Measurements from ENCODE around the gene PHYKPL. TPM values are rescaled to one million over a fixed set of nuclear protein-coding genes. Genes with fewer than 3 reads are reported as not detected.
A peak's percentile ranks its signal among the peaks of the same experiment; 100 is the strongest.

Gene PHYKPL
- total and polyA plus RNA-seq, 2 of the 13 experiments (the other 11 are each of a cell fraction or from before 2014, with no cell fraction given): 18.0 to 78.6 TPM

DNA sequence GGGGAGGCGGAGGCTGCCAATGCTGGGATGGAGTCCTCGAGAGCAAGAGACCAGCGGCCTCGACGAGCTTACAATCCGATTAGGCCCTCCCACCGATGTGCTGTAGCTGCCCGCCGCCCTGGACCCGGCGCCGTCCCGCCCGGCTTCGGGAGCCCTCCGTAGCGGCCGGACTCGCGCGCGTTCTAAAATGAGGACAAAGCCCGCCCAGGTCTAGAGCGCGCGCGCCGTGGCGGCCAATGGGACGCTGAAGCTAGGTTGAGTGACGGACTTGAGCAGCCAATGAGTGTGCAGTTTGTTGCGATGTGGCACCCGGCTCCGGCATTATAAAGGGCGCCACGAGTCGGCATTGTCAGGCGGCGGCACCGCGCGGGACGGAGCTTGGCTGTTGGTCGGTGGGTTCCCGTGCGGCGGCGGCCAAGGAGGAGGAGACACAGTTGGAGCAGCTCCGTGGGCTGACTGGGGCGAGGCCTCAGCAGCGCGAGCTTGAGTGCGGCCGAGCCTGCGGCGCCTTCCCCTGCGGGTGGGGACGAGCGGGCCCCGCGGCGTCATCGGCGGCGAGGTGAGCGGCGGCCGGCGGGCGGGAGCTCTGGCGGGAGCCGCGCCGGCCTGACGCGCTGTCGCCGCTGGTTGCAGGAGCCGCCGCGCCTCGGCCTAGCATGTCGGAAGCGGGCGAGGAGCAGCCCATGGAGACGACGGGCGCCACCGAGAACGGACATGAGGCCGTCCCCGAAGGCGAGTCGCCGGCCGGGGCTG, 28.2 kb downstream of the PHYKPL start, which contains the start of gene HNRNPAB (continued):
- TF ChIP-seq ZNF556 (CRISPR knock-in tag; IDR thresholded peaks at IDR 0.05; ENCODE audit: borderline replicate concordance) (peak; percentile 56), ZNF891 (CRISPR knock-in tag; IDR thresholded peaks at IDR 0.05) (peak; percentile 96), DR1 (CRISPR knock-in tag; IDR thresholded peaks at IDR 0.05) (peak; percentile 95), ETV6 (CRISPR knock-in tag; conservative IDR thresholded peaks at IDR 0.05) (peak; percentile 22; the same call in 1 of the 2 replicates), EHMT2 (IDR thresholded peaks at IDR 0.05; ENCODE audit: borderline replicate concordance, low read depth, low read length) (no peak), GATA4 (IDR thresholded peaks at IDR 0.05; ENCODE audit: borderline replicate concordance, low read depth) (peak; percentile 92), GLI4 (CRISPR knock-in tag; IDR thresholded peaks at IDR 0.05; ENCODE audit: borderline replicate concordance) (peak; percentile 20; the same call in 1 of the 2 replicates), MTF1 (CRISPR knock-in tag; IDR thresholded peaks at IDR 0.05) (0 out of 2 replicates have a peak, but pooled peaks have one; percentile 25), HNRNPL (IDR thresholded peaks at IDR 0.05; ENCODE audit: low read depth, low read length) (0 out of 2 replicates have a peak, but pooled peaks have one; percentile 60), TAF1 (CRISPR knock-in tag; IDR thresholded peaks at IDR 0.05) (peak; percentile 94), BORCS8-MEF2B (CRISPR knock-in tag; IDR thresholded peaks at IDR 0.05) (peak; percentile 94), TGIF2 (CRISPR knock-in tag; IDR thresholded peaks at IDR 0.05) (0 out of 2 replicates have a peak, but pooled peaks have one; percentile 44), KDM5B (CRISPR knock-in tag; IDR thresholded peaks at IDR 0.05; ENCODE audit: borderline replicate concordance) (peak; percentile 88; the same call in 1 of the 2 replicates), ZNF468 (CRISPR knock-in tag; IDR thresholded peaks at IDR 0.05) (0 out of 2 replicates have a peak, but pooled peaks have one; percentile 21), POLR2A (IDR thresholded peaks at IDR 0.05; ENCODE audit: insufficient read depth in 1 of 2, low read depth in 2 of 2, low read length in 2 of 2) (peak in 1 of 2 experiments; percentile 100; a peak in 2 of 4 replicates), SATB2 (CRISPR knock-in tag; IDR thresholded peaks at IDR 0.05) (peak; percentile 84; the same call in 1 of the 2 replicates), ZNF225 (CRISPR knock-in tag; IDR thresholded peaks at IDR 0.05) (peak; percentile 93), ELF4 (CRISPR knock-in tag; IDR thresholded peaks at IDR 0.05; ENCODE audit: borderline replicate concordance) (no peak)
- TF ChIP-seq, protein P1, sequence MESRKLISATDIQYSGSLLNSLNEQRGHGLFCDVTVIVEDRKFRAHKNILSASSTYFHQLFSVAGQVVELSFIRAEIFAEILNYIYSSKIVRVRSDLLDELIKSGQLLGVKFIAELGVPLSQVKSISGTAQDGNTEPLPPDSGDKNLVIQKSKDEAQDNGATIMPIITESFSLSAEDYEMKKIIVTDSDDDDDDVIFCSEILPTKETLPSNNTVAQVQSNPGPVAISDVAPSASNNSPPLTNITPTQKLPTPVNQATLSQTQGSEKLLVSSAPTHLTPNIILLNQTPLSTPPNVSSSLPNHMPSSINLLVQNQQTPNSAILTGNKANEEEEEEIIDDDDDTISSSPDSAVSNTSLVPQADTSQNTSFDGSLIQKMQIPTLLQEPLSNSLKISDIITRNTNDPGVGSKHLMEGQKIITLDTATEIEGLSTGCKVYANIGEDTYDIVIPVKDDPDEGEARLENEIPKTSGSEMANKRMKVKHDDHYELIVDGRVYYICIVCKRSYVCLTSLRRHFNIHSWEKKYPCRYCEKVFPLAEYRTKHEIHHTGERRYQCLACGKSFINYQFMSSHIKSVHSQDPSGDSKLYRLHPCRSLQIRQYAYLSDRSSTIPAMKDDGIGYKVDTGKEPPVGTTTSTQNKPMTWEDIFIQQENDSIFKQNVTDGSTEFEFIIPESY (CRISPR knock-in tag; IDR thresholded peaks at IDR 0.05): 0 out of 2 replicates have a peak, but pooled peaks have one; percentile 11
- TF ChIP-seq, protein P2, sequence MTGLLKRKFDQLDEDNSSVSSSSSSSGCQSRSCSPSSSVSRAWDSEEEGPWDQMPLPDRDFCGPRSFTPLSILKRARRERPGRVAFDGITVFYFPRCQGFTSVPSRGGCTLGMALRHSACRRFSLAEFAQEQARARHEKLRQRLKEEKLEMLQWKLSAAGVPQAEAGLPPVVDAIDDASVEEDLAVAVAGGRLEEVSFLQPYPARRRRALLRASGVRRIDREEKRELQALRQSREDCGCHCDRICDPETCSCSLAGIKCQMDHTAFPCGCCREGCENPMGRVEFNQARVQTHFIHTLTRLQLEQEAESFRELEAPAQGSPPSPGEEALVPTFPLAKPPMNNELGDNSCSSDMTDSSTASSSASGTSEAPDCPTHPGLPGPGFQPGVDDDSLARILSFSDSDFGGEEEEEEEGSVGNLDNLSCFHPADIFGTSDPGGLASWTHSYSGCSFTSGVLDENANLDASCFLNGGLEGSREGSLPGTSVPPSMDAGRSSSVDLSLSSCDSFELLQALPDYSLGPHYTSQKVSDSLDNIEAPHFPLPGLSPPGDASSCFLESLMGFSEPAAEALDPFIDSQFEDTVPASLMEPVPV (CRISPR knock-in tag; IDR thresholded peaks at IDR 0.05): peak; percentile 95
- TF ChIP-seq, protein P3, sequence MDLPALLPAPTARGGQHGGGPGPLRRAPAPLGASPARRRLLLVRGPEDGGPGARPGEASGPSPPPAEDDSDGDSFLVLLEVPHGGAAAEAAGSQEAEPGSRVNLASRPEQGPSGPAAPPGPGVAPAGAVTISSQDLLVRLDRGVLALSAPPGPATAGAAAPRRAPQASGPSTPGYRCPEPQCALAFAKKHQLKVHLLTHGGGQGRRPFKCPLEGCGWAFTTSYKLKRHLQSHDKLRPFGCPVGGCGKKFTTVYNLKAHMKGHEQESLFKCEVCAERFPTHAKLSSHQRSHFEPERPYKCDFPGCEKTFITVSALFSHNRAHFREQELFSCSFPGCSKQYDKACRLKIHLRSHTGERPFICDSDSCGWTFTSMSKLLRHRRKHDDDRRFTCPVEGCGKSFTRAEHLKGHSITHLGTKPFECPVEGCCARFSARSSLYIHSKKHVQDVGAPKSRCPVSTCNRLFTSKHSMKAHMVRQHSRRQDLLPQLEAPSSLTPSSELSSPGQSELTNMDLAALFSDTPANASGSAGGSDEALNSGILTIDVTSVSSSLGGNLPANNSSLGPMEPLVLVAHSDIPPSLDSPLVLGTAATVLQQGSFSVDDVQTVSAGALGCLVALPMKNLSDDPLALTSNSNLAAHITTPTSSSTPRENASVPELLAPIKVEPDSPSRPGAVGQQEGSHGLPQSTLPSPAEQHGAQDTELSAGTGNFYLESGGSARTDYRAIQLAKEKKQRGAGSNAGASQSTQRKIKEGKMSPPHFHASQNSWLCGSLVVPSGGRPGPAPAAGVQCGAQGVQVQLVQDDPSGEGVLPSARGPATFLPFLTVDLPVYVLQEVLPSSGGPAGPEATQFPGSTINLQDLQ (CRISPR knock-in tag; IDR thresholded peaks at IDR 0.05): 0 out of 2 replicates have a peak, but pooled peaks have one; percentile 41
